Breast epithelium (tissue), 3 donors: ENCODE results near the gene DACT2.

Source experiments
- POLR2A ChIP-seq: fragments of 450-650 bp; IDR thresholded peaks from one replicate; pipeline ENCODE4 v1.6.1; 2016; ENCODE audit warnings: antibody characterized with exemption, mild to moderate bottlenecking, moderate library complexity
- POLR2AphosphoS5 ChIP-seq, 3 donors: sonication (generic); formaldehyde crosslinking; IDR thresholded peaks; one replicate each; pipeline ENCODE4 v1.6.1; 2017; ENCODE audit warnings: antibody characterized with exemption in 3 of 3
- TF ChIP-seq, protein P1 (sequence below), 3 donors: fragments of 450-650 bp; IDR thresholded peaks; one replicate each; pipeline ENCODE4 v1.5.1; 2016 to 2017; ENCODE audit warnings: antibody characterized with exemption in 3 of 3, mild to moderate bottlenecking in 3 of 3, moderate library complexity in 3 of 3

DNA sequence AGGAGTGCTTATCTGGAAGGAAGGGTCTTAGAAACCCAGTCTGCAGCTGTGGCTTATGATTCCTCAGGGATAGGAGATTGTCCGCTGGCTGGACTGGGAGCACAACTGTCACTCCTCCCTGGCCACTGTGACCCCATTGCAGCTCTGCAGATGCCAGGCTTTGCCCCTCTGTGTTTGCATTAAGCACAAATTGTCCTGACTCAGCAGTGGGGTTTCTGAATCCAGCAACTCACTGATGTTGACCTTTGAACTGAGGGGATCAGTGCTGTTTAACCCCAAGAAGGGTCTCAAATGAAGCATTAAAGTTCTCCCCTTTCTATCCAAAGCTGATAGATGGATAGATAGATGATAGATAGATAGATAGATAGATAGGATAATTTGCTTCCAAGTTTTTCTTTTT, 29.5 kb downstream of the DACT2 start:
- TF ChIP-seq, protein P1, sequence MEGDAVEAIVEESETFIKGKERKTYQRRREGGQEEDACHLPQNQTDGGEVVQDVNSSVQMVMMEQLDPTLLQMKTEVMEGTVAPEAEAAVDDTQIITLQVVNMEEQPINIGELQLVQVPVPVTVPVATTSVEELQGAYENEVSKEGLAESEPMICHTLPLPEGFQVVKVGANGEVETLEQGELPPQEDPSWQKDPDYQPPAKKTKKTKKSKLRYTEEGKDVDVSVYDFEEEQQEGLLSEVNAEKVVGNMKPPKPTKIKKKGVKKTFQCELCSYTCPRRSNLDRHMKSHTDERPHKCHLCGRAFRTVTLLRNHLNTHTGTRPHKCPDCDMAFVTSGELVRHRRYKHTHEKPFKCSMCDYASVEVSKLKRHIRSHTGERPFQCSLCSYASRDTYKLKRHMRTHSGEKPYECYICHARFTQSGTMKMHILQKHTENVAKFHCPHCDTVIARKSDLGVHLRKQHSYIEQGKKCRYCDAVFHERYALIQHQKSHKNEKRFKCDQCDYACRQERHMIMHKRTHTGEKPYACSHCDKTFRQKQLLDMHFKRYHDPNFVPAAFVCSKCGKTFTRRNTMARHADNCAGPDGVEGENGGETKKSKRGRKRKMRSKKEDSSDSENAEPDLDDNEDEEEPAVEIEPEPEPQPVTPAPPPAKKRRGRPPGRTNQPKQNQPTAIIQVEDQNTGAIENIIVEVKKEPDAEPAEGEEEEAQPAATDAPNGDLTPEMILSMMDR (IDR thresholded peaks at IDR 0.05), result no peak
- TF ChIP-seq POLR2AphosphoS5 (IDR thresholded peaks at IDR 0.05) (no peak), POLR2A (no peak)
